ENCODE results near the gene YBX2.

The YBX2 gene

DNA sequence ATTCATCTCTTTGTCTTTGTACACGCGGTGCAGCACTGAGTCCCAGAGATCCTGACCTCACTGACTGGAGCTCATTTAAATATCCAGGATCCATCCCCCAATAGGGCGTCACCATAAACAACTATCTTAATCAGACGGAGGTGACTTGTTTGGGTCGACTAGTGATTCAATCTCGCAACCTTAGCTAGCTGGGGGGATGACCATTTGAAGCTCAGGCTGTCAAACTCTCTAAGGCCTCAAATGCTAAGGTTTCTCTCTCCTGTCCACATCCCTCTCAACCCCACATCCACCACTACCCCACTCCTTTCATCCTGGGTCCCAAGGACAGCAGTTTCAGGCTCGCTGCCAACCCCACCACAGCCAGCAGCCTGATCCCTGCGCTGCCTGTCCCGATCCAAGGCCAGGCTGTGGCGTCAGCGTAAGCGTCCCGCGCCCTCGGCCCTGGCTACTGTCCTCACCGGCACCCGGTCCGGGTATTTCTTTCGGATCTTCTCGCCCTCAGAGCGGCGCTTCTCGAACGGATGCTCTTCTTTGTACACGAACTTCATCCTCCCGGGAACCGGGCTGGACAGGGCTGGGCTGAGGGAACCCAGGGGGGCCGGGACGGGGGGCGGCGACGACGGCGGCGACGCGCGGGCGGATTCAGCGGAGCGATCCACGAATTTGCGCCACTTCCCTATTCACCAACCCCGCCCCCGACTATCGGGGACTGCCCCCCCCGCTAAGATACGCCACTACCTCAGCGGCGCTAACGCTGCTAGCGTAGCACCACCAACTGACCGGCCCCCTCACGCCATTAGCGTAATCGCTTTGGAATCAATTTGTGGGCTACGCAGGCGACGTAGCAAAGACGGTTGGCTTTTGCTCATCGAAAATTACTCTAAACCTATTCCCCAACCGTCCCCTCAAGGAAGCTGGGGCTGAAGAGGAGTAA, 52.4 kb downstream of the YBX2 start, which contains the start of gene GABARAP:
TSS of gene GABARAP (minus strand) at position 667 of the 934 bp plus-strand sequence. CDS start at position 548, 119 bp downstream.
- DNase-seq = peak; percentile 94

DNA sequence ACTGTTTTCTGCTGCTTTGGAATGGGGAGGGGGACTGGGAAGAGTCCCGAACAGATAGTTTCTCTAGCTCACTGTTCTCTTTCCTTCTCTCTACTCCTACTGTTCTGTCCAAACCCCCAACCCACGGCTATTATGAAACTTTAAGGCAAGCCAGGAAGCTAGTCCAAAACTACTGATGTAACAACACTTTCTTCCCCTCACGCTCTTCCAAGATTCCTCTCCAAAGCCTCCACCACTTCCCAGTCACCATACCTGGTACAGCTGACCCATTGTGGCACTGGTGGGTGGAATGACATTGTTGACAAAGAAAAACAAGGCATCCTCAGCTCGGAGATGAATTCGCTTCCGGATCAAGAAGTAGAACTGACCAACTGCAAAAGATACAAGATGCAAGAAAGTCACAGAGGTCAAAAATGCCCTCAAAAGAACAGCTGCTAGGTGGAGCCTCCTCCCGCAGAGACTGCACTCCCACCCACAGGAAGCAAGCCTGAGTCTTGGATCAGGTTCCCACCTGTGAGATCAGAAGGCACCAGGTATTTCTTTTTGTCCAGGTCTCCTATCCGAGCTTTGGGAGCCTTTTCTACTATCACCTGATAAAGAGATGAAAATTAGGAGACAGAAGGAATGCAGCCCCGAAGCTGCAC, 53.2 kb downstream of the YBX2 start:
- DNase-seq = no peak

DNA sequence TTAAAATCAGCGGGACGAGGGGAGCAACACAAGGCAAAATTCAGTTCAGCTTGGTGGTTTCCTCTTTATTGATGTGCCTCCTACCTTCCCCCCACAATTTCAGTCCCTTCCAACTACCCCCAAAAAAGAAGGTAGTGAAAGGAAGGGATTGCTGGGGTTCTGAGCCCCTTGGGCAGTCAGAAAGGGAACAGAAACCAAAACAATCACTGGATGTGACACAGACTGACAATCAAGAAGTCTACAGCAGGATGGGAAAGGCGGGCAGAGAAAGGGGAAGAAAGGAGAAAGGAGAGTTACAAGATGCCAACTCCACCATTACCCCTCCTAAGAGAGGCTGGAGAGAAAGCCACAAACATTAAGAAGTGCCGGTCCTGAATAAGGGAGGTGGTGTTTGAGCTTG, 54.1 kb downstream of the YBX2 start:
- DNase-seq = no peak

- DNase-seq = peak; percentile 97
These were observed 55.1 kb downstream of the YBX2 start, which contains the start of gene PHF23 for GRCh38 chr17:7239091-7240027. Gene PHF23 (minus strand): TSS chr17:7239457. CDS start chr17:7239279, 178 bp downstream.

DNA sequence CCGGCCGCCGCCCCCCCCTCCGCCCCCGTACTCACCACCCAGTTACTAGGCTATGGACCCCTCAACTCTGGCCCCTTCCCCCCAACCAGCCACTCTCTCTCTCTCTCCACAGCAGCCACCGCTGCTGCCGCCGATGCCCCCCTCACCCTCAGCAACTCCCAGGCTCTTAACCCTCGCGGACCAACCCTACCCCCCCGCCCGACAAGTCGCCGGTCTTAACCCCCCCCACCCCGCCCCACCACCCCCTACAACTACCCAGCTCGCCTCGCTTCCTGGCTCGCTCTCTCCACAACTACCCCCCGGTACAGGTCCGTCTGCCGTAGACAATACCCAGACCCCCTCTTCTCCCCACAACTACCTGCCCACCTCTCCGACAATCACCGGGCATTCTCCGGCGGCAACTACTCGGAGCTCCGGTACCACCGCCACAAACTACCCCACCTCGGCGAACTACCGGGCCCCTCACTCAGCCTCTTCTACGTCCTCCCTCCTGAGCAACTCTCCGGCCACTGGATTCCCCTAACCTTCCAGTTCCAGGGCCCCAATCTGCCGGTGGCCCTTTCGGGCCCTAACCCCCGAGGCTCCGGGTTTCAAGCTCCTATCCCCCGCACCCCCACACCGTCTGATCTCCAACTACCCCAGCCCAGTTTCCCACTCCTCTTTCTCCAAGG, 55.9 kb downstream of the YBX2 start:
- peak; percentile 36 for DNase-seq

All from activated gamma-delta T cell treated with Interleukin-2 at 50 U/mL for 16 hours (primary cell).